ENCODE results near the gene OTOP3. TPM values are rescaled to one million over a fixed set of nuclear protein-coding genes. Genes with fewer than 3 reads are reported as not detected.

Gene OTOP3
- total RNA-seq, 1 experiment from 2014 or later = not detected

- TF ChIP-seq CDX4 (CRISPR knock-in tag; IDR thresholded peaks at IDR 0.05; ENCODE audit: borderline replicate concordance) (no peak), SMAD4 (CRISPR knock-in tag; IDR thresholded peaks at IDR 0.05) (no peak), PREB (CRISPR knock-in tag; IDR thresholded peaks at IDR 0.05; ENCODE audit: borderline replicate concordance) (no peak), ZNF281 (CRISPR knock-in tag; IDR thresholded peaks at IDR 0.05) (no peak), ZNF532 (CRISPR knock-in tag; IDR thresholded peaks at IDR 0.05; ENCODE audit: borderline replicate concordance) (no peak), ZNF219 (CRISPR knock-in tag; IDR thresholded peaks at IDR 0.05; ENCODE audit: borderline replicate concordance) (no peak)
- TF ChIP-seq, protein P1, sequence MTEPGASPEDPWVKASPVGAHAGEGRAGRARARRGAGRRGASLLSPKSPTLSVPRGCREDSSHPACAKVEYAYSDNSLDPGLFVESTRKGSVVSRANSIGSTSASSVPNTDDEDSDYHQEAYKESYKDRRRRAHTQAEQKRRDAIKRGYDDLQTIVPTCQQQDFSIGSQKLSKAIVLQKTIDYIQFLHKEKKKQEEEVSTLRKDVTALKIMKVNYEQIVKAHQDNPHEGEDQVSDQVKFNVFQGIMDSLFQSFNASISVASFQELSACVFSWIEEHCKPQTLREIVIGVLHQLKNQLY (CRISPR knock-in tag; IDR thresholded peaks at IDR 0.05) = no peak
- TF ChIP-seq, protein P2, sequence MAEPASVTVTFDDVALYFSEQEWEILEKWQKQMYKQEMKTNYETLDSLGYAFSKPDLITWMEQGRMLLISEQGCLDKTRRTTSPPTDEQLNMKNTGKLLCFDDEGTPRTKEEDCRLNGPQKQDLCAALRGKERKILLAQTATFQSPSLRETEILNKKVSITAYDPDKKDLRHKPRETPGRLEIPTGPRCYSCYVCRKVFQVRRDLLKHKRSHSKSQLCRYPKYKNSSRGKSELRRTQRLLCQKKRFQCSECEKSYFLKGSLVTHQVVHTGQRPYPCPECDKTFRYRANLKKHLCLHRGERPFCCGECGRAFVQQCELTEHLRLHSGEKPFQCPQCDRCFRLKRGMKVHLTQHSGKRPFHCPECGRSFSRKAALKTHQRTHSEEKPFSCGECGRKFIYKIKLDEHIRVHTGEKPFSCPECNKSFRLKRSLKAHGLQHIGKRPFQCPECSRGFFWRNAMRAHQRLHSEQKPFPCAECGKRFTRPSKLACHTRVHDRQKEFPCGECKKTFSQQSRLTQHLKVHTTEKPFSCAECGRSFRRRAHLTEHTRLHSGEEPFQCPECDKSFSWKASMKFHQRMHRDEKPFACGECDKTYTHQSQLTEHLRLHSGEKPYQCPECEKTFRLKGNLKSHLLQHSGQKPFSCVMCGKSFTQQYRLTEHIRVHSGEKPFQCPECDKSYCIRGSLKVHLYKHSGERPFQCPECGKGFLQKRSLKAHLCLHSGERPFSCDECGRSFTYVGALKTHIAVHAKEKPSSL (CRISPR knock-in tag; conservative IDR thresholded peaks at IDR 0.05) = no peak
These were observed 18.3 kb upstream of the OTOP3 start (continued) for GRCh38 chr17:74917430-74917829.

- POLR2A ChIA-PET = interaction anchor here (0.7 kb wide), 1 partner anchor 187 kb away, joined by 3 read pairs; no protein-coding TSS in a partner anchor
- Mint-ChIP-seq H3K36me3 (no peaks in the 10 kb centered on the region), H3K9me3 (peaks cover 2% of the 10 kb centered on the region)
These were observed 16.8 kb upstream of the OTOP3 start for GRCh38 chr17:74918906-74919305.

More at GRCh38 chr17:74918906-74919305, 16.8 kb upstream of the OTOP3 start:
- TF ChIP-seq, protein P3, sequence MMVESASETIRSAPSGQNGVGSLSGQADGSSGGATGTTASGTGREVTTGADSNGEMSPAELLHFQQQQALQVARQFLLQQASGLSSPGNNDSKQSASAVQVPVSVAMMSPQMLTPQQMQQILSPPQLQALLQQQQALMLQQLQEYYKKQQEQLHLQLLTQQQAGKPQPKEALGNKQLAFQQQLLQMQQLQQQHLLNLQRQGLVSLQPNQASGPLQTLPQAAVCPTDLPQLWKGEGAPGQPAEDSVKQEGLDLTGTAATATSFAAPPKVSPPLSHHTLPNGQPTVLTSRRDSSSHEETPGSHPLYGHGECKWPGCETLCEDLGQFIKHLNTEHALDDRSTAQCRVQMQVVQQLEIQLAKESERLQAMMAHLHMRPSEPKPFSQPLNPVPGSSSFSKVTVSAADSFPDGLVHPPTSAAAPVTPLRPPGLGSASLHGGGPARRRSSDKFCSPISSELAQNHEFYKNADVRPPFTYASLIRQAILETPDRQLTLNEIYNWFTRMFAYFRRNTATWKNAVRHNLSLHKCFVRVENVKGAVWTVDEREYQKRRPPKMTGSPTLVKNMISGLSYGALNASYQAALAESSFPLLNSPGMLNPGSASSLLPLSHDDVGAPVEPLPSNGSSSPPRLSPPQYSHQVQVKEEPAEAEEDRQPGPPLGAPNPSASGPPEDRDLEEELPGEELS (CRISPR knock-in tag; IDR thresholded peaks at IDR 0.05) = no peak
- no peak for TF ChIP-seq CREM (CRISPR knock-in tag; IDR thresholded peaks at IDR 0.05)
- no peak for TF ChIP-seq MXD4 (CRISPR knock-in tag; IDR thresholded peaks at IDR 0.05; ENCODE audit: borderline replicate concordance)
- TF ChIP-seq, protein P4, sequence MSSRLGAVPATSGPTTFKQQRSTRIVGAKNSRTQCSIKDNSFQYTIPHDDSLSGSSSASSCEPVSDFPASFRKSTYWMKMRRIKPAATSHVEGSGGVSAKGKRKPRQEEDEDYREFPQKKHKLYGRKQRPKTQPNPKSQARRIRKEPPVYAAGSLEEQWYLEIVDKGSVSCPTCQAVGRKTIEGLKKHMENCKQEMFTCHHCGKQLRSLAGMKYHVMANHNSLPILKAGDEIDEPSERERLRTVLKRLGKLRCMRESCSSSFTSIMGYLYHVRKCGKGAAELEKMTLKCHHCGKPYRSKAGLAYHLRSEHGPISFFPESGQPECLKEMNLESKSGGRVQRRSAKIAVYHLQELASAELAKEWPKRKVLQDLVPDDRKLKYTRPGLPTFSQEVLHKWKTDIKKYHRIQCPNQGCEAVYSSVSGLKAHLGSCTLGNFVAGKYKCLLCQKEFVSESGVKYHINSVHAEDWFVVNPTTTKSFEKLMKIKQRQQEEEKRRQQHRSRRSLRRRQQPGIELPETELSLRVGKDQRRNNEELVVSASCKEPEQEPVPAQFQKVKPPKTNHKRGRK (CRISPR knock-in tag; IDR thresholded peaks at IDR 0.05; ENCODE audit: borderline replicate concordance) = no peak
- H3K4me3 Mint-ChIP-seq = no peak overlapping the region
- CTCF ChIA-PET = interaction anchor here (1.0 to 7.8 kb wide), 19 partner anchors 10 to 195 kb away, joined by 3 to 206 read pairs (median 6); partner anchors contain the start of genes FDXR and GRIN2C
- no peak for DNase-seq (ENCODE audit: low spot score)
- ATAC-seq = no peak
- H3K27ac Mint-ChIP-seq = no peak overlapping the region
- peaks cover 30% of the 10 kb centered on the region for H3K27me3 Mint-ChIP-seq (ENCODE audit: low read depth)
- peaks cover 13% of the 10 kb centered on the region for H3K4me1 Mint-ChIP-seq
